HG03039 (cell line): ENCODE results near the gene CGB5.
"Not testable (repeated sequence)": the region's sequence is repeated elsewhere in the genome, so short reads cannot be mapped to it uniquely, and the experiment has no call there.

Experiments
- ATAC-seq: cut with Tn5 transposase; IDR thresholded peaks from one replicate; pipeline ENCODE4 v1.9.1; 2021; ENCODE audit warnings: mild to moderate bottlenecking, moderate library complexity; ENCODE audit not compliant: unreplicated experiment

CGB5 gene

GRCh38 chr19:49020931-49021895 lies 22.4 kb upstream of the CGB5 start:
- no peak for ATAC-seq

- ATAC-seq, result no peak
Measured at GRCh38 chr19:49022116-49022515, 21.5 kb upstream of the CGB5 start.

GRCh38 chr19:49024233-49024632 lies 19.4 kb upstream of the CGB5 start, which contains the start of gene CGB3:
CGB3 (minus strand) TSS chr19:49024333; CDS start chr19:49023971, 362 bp downstream.
- not testable (repeated sequence) for ATAC-seq

GRCh38 chr19:49025088-49025487 lies 18.6 kb upstream of the CGB5 start:
- ATAC-seq, result not testable (repeated sequence)

- not testable (repeated sequence) for ATAC-seq
Measured at GRCh38 chr19:49025599-49025998, 18.0 kb upstream of the CGB5 start.

GRCh38 chr19:49028686-49029085 lies 15.0 kb upstream of the CGB5 start:
- not testable (repeated sequence) for ATAC-seq

- ATAC-seq, result not testable (repeated sequence)
Measured at GRCh38 chr19:49029749-49030148, 13.9 kb upstream of the CGB5 start.

GRCh38 chr19:49030323-49030722 lies 13.3 kb upstream of the CGB5 start:
- ATAC-seq, result not testable (repeated sequence)

GRCh38 chr19:49031642-49032301 lies 11.9 kb upstream of the CGB5 start, which contains the start of gene CGB2:
CGB2 (plus strand) TSS chr19:49031890; CDS start chr19:49032096, 206 bp downstream.
- not testable (repeated sequence) for ATAC-seq

- not testable (repeated sequence) for ATAC-seq
Measured at GRCh38 chr19:49036815-49037214, 6.8 kb upstream of the CGB5 start, which contains the start of gene CGB1. CGB1 (minus strand) TSS chr19:49036895; CDS start chr19:49036711, 184 bp downstream.

- ATAC-seq, result not testable (repeated sequence)
Measured at GRCh38 chr19:49038111-49038510, 5.5 kb upstream of the CGB5 start.

GRCh38 chr19:49038557-49039276 lies 4.9 kb upstream of the CGB5 start:
- ATAC-seq, result not testable (repeated sequence)

- ATAC-seq, result not testable (repeated sequence)
Measured at GRCh38 chr19:49039736-49040135, 3.9 kb upstream of the CGB5 start.

- no peak for ATAC-seq
Measured at GRCh38 chr19:49042177-49042576, 1.5 kb upstream of the CGB5 start.

- not testable (repeated sequence) for ATAC-seq
Measured at GRCh38 chr19:49042666-49043065, 982 bp upstream of the CGB5 start.

GRCh38 chr19:49049011-49049410 lies 5.4 kb downstream of the CGB5 start, which contains the start of gene CGB8:
CGB8 (minus strand) TSS chr19:49049111; CDS start chr19:49048739, 372 bp downstream.
- ATAC-seq, result not testable (repeated sequence)

- not testable (repeated sequence) for ATAC-seq
Measured at GRCh38 chr19:49049834-49050233, 6.2 kb downstream of the CGB5 start.

- not testable (repeated sequence) for ATAC-seq
Measured at GRCh38 chr19:49050376-49051033, 6.9 kb downstream of the CGB5 start.

- ATAC-seq, result no peak
Measured at GRCh38 chr19:49056101-49056901, 12.7 kb downstream of the CGB5 start.
